Esophagus mucosa (tissue), 1 donor: ENCODE measurements around the gene LOXL4. TPM values are rescaled to one million over a fixed set of nuclear protein-coding genes. Genes with fewer than 3 reads are reported as not detected.
"Not testable (repeated sequence)": the region's sequence is repeated elsewhere in the genome, so short reads cannot be mapped to it uniquely, and the experiment has no call there.

Source experiments
- ATAC-seq: fragments of 200-7000 bp; cut with Tn5 transposase; one replicate; pipeline ENCODE4 v1.9.1; 2020
- total RNA-seq: library from RNA; stranded (reverse); gene quantifications from one replicate; pipeline ENCODE4 v1.2.4, GENCODE V29; 2023
- donor health status: DM: yes; HTN: yes; CAD: no.

The LOXL4 gene
- total RNA-seq, 1 donor from 2014 or later, result 1.1 TPM

DNA sequence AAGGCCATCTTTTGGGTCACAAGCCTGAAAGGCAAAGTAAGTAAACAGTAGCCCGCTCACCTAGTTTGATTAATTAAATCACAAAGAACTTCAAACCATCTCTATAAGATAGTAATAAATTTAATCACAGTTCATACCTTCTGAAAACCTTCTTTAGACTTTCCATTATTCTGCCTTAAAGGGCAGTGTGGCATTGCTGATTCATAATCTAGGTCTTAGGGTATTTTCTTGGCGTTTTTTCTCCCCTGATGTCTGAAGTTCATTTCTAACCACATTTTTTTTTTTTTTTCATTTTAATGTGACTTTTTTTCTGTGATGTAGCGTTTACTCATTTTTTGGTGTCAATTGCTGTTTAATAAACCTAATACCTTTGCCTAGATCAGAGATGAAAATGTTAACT is 27.5 kb downstream of the LOXL4 start:
- no peak for ATAC-seq

DNA sequence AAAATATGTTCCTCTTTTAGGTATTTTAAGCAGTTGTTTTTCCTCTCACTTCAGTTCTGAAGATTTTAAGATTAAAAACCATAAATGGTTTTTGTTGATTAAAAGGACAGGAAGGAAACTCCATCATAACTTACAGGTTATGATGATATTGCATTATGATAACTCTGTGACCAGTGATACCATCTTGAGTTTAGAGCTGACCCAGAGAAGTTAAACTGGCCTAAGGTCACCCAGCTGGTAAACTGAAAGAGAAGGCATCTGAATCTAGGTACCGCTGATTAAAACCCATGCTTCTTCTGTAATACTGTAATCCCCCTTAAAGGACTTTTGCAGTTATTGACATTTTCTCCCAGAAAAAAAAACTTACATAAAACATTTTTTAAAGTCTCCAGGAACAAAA is 29.6 kb downstream of the LOXL4 start:
- no peak for ATAC-seq

DNA sequence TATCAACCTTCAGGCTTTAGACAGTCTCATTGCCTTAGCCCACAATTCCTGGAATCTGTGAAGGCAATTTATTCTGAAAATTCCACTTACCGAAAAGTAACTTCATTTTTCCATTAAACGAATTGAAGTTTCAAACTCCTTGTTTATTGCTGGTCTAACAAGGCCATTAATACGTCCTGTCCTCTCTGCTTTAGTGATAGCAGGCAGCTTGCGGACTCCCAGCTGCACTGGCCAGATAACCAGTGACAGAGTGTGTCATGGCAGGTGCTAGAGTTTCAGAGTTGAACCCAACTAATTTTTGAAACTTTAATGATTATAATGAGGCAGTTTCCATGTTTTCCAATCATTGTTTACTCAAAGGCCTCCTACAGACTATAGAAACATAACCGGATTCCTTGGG is 31.1 kb downstream of the LOXL4 start:
- ATAC-seq, result no peak

DNA sequence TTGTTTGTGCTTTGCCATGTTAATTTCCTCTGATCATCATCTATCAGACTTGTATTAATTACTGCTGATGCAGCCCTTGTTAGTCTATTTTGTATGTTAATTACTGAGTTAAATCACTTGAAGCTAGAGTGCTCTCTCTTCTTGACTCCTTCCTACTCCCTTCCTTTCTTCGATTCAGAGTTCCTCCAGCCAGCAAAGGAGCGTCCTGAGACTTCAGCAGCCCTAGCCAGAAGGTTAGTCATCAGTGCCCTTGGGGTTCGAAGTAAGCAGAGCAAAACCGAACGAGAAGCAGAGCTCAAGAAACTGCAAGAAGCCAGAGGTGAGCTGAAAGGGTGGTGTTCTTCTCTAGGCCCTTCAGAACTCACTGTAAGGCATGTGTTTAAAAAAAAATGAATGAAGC is 32.1 kb downstream of the LOXL4 start:
- ATAC-seq, result peak; percentile 53

DNA sequence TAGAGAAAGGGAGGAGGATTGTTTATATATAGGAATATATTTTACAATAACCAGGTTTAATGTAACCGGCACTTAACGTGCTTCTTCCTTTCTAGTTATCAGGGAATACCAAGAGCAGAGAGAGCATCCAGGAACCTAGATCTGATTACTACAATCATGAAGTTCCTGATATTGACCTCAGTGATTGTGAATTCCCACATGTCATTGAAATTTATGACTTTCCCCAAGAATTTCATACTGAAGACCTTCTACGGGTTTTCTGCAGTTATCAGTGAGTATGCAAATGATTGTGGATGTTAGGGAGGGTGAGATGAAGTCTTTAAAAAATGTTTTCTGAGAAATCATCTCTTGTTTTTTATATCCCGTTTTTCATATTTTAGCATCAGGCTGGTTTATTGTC is 36.6 kb downstream of the LOXL4 start:
- no peak for ATAC-seq

DNA sequence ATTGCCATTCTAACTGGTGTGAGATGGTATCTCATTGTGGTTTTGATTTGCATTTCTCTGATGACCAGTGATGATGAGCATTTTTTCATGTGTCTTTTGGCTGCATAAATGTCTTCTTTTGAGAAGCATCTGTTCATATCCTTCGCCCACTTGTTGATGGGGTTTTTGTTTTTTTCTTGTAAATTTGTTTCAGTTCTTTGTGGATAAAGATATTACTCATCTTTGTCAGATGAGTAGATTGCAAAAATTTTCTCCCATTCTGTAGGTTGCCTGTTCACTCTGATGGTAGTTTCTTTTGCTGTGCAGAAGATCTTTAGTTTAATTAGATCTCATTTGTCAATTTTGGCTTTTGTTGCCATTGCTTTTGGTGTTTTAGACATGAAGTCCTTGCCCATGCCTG is 39.7 kb downstream of the LOXL4 start:
- not testable (repeated sequence) for ATAC-seq

DNA sequence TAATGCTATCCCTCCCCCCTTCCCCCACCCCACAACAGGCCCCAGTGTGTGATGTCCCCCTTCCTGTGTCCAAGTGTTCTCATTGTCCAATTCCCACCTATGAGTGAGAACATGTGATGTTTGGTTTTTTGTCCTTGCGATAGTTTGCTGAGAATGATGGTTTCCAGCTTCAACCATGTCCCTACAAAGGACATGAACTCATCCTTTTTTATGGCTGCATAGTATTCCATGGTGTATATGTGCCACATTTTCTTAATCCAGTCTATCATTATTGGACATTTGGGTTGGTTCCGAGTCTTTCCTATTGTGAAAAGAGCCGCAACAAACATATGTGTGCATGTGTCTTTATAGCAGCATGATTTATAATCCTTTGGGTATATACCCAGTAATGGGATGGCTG is 40.3 kb downstream of the LOXL4 start:
- not testable (repeated sequence) for ATAC-seq

DNA sequence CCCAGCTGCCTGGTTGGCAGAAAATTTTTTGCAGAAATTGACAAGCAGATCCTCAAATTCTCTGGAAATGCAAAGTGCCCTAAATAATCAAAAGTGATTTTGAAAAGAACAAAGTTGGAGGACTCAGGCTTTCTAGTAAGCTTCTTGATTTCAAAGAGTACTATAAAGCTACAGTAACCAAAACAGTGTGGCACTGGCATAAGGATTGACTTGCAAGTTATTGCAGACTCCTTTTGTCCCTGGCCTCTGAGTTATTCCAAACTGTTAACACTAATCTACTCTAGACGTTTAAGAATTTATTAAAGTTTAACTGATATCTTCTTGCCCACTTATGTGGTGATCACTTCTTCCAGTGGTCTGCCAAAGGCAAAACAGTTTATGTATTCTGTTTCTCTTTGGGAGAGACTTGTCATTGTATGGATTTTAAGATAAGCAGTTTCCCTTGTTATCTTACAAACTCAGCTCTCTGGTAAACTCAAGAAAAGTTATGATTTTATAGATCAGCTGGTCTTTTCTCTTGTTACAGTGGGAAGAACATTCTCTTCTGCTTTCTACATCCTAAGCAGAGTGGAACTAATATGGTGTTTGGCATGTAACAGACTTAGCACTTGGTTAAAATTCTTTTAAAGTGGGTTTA is 41.4 kb downstream of the LOXL4 start:
- no peak for ATAC-seq

DNA sequence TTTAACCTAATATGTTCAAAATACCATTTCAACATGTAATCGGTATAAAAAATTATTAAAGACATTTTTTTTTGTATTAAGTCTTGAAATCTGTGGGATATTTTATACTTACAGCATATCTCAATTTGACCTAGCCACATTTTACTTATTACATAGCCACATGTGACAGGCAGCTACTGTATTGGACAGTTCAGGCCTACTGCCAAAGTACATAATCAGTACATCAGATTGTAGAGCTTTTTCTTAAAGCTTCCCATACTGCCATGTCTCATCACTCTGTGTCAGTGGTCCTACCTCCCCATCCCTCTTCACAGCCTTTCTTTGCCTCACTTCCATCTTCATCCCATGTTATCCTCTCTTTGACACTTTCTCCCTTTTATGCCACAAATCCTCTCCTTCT is 43.0 kb downstream of the LOXL4 start:
- ATAC-seq, result no peak

DNA sequence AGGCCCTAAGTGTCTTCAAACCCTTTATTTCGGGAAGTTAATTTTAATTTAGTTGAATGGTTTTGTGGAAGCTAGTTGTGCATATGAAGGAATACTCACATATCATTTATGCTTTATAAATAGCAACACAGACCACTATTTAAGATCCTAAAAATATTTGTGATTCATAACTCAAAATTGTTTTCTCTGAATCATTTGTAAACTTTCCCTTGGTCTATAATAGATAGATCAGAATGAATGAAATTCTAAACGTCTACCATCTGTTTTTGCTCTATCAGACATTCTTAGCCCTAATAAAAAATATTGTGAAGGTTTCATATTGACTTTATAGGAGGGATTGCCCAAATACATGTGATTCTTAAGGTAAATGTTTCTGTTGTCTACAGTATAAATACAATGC is 43.5 kb downstream of the LOXL4 start:
- ATAC-seq, result no peak

DNA sequence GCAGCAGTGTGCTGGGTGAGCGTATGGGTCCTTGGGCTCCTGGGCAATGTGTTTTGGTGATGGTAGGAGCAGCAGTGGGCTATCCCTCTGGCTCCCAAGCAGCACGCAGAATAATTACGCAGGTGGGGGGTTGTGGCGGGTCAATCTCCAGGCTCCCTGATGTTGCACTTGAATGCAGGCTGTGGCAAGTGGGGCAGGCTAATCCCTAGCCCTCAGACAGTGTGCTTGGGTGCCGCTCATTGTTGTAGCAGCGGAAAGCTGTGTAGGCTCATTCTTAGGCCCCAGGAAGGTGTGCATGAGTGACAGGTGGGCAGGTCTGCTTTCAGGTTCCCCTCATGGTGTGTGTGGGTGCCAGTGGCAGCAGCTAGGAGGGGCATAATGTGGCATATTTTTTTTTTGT is 44.1 kb downstream of the LOXL4 start:
- no peak for ATAC-seq

DNA sequence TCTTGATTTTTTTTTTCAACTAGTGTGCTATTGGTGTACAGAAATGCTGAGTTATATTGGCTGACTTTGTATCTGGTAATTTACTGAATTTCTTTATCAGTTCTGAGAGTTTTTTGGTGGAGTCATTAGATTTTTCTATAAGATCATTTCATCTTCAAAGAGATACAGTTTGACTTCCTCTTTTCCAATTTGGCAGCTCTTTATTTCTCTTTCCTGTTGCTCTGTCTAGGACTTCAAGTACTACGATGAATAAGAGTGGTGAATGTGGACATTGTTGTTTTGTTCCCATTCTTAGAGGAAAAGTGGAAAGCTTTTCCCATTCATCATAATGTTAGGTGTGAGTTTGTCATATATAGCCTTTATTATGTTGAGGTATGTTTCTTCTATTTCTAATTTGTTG is 50.2 kb downstream of the LOXL4 start:
- ATAC-seq, result no peak

DNA sequence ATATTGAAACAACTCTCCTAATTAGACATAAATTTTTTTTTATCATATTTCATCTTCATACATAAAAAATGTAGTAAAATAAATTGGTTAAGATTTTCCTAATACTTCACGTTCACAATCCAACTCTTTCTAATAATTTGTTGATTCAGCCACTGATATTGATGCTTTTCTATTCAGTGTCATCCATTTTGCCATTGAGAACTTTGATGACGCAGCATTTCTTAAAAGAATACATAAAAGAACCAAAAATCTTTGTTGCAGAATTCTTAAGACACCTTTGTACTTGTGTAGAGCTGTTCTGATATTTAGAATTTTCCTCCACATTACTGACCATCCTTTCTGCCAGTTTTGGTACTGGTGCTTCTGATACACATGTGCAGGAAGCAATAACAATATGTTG is 52.6 kb downstream of the LOXL4 start:
- no peak for ATAC-seq

DNA sequence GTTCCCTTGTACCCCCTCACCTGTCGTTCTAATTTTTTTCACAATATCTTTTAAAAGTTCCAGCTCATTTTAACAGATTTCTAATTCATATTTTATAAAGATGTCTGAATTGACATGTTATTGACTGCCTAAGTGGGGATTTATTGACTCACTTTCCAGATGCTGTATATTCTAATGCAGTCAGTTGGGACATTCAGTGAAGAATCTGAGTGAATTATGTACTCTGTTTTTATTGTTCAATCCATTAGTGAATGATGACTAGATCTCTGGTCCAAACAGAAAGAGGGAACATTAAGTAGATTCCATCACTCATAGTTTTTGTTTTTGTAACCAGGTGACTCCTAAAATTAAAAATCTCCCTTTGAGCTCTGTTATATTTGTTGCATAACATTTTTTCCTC is 54.3 kb downstream of the LOXL4 start:
- ATAC-seq, result no peak

DNA sequence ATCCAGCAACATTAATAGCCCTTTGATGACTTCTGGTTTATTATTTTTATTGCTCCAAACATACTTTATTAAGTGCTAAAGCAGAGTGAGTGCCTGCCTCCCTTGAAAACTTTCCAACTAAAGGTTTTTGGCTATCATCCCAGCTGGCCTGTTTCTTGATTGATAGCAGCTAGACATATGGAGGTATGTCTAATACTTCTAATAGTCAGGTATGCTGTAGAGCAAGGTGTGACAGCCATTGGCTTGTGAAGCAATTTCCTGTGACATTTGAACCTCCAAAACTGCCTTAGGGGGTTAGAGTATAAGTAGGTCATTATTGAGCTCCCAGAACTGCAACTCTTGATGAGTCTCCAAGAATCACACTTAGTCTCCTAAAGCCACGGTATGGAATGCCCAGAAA is 55.8 kb downstream of the LOXL4 start:
- ATAC-seq, result peak; percentile 92

DNA sequence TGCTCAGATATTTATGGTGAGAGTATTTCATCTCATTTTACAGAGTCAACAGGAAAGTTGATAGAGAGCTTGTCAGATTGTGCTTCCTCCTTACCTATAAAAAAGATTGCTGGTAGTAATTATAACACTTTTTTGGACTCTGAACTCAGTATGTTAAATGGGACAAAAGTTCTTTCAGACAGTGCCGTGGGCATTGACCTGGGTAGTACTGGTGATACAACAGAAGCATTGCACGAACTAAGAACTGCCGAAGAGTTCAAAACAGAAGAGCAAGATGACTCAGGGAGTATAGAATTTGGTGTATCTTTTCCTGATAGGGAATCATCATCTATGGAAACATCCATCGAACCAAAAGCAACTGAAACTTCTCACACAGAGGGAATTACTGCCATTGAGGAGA is 58.6 kb downstream of the LOXL4 start:
- no peak for ATAC-seq

DNA sequence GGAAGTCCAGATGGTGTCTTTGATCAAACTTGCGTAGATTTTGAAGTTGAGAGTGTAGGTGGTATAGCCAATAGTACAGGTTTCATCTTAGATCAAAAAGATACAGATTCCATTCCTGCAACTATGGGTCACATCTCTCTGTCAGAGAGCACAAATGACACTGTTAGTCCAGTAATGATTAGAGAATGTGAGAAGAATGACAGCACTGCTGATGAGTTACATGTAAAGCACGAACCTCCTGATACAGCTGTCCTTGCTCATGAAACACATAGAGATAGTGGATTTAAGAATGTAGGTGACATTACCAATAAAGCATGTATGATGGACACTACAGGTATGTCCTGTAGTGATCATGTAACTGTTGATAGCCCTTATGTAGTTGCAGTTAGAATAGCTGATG is 59.1 kb downstream of the LOXL4 start:
- no peak for ATAC-seq

DNA sequence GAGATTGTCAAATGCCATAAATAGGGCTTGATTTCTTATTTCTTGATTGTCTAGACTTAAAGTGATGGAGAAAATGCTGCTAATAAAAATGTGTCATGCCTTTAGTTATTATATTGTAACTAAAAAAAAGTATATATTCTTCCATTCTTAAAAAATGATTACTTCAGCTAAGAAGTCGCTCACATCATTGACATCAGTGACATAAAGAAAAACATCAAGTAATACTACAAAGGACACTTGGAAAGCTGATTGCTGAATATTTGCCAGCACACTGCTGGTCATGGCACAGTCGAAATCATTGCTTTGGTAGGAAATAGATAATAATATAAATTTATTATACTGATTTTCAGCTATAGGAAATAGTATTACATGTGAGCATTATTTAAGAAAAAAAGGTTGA is 62.6 kb downstream of the LOXL4 start:
- no peak for ATAC-seq

DNA sequence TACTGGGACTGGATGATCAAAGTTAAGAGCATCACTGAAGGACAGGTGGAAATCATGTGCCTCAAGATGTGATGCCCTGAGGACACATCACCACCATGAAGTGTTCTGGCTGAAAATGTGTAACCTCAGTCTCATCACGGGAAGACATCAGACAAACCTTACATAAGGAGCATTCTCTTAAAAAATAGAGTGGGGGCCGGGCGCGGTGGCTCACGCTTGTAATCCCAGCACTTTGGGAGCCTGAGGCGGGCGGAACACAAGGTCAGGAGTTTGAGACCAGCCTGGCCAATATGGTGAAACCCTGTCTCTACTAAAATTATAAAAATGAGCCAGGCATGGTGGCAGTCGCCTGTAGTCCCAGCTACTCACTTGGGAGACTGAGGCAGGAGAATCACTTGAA is 65.6 kb downstream of the LOXL4 start:
- ATAC-seq, result no peak

DNA sequence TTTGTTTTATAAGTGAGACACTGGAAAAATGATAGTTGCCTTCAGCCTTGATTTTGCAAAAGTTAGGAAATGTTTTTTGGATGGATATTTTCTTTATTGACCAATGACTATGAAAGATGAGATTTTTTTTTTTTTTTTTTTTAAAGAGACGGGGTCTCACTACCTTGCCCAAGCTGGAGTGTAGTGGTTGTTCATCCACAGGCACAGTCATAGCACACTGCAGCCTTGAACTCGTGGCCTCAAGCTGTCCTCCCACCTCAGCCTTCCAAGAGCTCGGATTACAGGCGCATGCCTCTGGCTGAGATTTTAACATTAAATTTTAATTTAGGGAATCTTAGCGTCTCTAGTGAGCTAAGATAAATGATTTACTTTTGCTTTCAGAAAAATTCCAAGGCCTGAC is 66.2 kb downstream of the LOXL4 start:
- ATAC-seq, result no peak

Other genes with a start within 250 kb of the LOXL4 start
- 1.5 TPM for gene CRTAC1, start 237.6 kb downstream of the LOXL4 start, total RNA-seq
- gene R3HCC1L, start 133.5 kb downstream of the LOXL4 start, total RNA-seq, result 7.7 TPM
- 1.5 TPM for gene PYROXD2, start 147.0 kb upstream of the LOXL4 start, total RNA-seq
- 29.7 TPM for gene HPS1, start 178.7 kb upstream of the LOXL4 start, total RNA-seq